Stimulated activated CD4-positive, alpha-beta T cell treated with anti-CD3 and anti-CD28 coated beads, Interleukin-12 subunit alpha, Interleukin-12 subunit beta, amount 100 ng/mL, for 48 hours (primary cell): ENCODE results near the gene GRIFIN.
"Not testable (repeated sequence)": the region's sequence is repeated elsewhere in the genome, so short reads cannot be mapped to it uniquely, and the experiment has no call there.

Experiments used
- DNase-seq, 3 donors: peaks; one replicate each; pipeline ENCODE4 v3.0.0-alpha.2; 2020; ENCODE audit warnings: low read depth in 2 of 3, low spot score in 1 of 3

GRIFIN gene

DNA sequence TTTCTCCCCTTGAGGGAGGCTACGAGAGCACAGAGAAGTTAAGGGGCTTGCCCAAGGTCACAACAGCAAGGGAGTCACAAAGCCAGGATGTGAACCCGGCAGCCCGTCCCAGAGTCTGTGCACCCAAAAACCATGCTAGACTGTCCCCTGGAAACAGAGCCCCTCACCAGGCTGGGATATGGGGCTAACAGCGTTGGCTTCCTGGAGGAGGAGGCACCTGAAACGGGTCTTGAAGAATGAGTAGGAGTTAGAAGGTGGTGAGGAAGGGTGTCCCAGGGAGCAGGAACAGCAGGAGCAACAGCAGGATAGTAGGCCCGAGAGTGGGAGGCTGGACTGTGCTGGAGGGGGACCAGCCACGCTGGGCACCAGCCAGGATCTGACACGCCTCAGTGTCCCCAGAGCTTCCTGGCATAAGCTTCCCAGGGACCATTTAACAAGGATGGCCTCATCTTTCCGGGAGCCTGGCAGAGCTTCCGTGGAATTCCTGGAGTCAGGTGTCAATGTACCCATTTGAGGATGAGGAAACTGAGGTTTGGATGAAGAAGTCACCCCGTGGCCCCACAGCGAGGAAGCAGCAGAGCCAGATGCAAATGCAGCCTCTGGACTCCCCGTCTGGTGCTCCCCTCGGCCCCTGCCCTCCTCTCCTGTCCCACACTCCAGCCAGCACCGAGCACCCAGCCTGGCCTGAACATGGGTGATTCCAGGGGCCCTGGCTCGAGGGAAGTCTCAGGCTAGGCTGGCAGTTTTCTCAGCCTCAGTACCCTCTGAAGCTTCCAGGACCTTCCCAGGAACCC, 3.3 kb upstream of the GRIFIN start:
- no peak for DNase-seq

DNA sequence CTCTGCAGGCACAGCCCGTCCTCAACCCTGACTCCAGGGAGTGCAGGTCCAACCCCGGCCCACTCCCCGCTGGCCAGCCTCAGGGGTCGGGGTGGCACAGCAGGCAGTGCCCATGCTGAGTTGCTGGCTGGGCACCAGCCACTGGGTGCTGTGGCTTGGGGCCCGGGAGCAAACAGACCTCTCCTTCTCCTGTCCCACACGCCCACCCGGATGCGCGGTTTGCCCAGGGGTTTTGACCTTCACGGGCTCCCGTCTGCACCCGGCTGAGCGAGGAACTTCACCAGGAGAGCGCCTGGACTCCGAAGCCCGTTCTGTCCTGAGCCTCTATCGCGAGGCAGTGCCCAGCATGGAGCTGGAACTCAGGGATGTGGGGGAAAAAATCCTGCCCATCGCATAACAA, 2.6 kb upstream of the GRIFIN start:
- DNase-seq: no peak

DNA sequence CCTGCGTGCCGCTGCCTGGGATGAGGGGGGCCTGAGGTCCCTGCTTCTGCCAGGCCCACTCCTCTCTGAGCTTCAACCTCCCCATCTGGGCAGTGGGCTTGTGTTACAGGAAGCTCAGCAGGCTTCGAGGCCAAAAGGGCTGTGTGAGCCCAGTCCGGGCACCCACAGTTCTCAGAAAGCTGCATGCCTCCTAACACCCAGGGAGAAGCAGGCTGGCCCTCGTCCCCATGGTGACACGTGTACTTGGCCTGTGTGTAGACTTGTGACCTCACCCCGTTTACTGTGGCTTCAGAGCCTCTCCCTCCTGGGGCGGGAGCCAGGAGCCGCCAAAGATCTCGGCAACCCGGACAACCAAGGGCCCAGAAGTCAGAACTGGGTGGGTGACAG, 2.2 kb upstream of the GRIFIN start:
- DNase-seq: no peak

DNA sequence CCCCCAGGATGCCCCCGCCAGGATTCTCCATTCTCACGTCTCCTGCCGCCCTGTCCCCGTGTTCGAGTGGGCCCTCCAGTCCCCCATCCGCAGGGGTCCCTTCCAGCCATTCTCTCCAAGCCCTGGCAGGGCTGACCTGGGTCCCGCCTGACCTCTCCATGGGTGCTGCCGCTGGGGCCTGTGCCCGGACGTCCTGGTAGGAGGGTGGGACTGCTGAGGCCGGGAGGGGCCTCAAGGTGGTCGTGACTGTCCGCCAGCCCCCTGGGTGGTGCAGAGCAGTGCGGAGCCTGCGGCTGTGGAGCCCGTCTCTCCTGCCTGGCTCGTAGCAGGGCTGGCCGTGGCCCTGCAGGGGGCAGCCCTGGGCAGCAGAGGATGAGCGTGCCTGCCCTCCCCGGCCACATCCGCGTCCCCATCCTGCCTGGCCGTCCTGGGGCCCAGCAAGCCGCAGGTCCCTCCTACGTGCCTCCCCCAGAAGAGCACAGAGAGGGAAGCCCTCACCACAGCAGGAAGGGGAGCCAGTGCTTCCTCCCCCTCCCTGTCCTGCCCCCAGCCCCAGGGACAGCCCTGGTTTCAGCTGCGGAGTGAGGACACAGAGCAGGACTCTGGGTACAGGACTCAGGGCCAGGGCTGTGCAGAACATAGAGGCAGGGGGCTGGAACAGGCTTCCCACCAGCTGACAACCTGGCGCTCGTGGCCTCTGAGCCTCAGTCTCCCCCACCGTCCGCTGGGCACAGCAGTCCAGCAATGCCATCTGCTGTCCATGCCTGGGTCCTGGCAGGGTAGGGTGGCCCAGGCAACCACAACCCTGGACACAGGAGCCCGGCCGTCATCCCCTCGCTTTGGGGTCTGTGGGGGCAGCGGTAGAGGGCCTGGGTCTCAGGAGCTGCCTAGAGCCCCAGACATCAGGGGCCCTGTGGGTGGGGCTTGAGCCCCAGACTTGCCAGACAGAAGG, 1.5 kb upstream of the GRIFIN start:
- DNase-seq: peak; percentile 22 to 44 (median 41)

DNA sequence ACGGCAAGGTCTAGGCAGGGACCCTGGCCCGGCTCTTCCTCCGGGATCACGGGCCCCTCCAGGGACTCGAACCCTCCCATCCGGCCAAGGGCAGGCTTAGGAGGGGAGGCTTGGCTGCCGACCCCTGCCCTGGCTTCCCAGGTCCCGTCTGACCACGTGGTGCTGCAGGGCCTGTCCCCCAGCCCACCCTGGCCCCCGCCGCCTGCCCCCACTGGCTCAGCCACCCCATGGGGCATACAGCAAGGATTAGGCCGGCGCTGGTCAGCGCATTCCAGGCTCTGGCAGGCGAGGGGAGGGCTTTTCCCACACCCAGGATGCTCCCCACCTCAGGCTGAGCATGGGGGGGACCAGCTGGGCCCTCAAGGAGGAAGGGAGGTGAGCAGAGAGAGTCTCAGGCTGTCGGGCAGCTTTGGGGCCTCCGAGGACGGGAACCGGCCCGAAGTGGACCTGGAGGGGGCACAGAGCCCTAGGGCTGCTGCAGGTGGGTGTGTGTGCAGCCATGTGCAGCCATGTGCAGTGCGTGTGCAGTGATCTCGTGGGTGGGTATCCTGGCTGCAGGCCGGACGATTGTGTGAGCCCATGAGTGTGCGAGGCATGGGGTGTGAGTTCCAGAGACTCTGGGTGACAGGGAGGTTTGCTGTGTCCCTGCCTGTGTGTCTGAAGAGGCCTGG, 713 bp upstream of the GRIFIN start:
- DNase-seq: no peak

DNA sequence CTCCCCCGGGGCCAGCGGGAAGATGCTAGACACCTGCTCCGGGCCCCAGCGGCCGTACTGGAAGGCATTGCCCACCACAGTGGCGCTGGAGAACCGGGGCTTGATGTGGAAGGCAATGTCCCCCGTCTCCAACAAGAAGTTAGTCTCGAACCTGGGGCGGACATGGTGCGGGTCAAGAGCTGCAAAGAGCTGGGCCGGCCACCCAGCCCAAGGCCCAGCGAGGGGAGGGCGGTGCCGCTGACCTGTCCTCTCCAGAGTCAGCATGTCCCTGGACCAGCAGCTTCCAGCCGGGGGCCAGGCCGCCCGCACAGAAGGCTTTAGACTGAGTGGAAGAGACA, 551 bp downstream of the GRIFIN start:
- DNase-seq: no peak

DNA sequence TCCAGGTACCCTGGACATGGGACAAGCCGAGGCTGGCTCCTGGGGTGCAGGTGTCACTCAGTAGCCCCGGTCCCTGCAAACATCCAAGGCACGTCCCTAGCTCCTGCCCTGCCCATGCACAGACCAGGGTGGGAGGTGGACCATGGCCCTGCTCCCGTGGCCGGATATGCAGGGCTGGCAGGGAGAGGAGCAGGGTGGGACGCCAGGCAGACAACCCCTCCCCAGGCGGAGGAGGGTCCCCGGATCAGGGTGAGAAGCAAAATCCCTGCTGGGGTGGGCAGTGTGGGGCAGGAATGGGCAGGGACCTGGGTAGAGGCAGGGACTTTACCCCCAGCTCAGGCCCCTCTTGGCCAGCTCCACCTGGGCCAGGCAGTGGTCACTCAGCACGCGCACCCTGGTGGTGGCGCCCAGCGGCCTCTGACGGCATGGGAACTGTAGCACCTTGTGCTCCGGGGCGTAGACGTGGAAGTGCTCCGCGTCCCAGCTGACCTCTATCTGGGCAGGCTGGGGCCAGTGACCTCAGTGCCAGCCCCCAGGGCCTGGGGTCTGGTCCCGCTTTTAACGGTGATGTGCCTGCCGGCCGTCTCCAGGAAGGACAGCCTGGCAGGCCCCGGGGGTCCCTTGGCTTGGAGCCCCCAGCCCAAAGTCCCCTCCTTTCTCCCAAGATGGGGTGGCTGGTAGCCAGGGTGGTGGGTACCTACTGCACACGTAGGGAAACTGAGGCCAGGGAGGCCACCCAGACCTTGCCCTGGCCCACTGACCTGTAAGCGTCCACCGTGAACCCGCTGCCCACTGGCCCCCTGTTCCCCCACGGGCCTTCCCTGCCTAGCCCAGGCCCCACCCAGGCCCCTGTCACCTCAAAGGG, 1.2 kb downstream of the GRIFIN start:
- no peak for DNase-seq

DNA sequence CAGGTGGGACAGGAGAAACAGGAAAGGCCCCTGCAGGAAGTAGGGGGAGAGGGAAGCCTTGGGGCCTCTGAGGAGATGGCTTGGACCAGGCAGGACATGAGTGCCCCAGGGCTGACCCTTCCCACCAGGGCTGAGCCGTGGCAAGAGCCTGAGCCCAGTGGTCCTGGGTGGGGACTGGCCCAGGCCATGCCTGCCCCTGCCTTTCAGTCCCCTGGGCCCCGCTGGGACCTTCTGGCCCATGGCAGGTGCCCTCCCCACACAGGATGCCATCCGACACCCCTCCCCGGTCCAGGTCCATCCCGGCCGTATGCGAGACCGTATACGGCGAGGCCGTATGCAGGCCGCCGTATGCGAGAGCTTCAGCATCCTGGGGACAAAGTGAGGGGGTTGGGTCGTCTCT, 2.0 kb downstream of the GRIFIN start:
- no peak for DNase-seq

DNA sequence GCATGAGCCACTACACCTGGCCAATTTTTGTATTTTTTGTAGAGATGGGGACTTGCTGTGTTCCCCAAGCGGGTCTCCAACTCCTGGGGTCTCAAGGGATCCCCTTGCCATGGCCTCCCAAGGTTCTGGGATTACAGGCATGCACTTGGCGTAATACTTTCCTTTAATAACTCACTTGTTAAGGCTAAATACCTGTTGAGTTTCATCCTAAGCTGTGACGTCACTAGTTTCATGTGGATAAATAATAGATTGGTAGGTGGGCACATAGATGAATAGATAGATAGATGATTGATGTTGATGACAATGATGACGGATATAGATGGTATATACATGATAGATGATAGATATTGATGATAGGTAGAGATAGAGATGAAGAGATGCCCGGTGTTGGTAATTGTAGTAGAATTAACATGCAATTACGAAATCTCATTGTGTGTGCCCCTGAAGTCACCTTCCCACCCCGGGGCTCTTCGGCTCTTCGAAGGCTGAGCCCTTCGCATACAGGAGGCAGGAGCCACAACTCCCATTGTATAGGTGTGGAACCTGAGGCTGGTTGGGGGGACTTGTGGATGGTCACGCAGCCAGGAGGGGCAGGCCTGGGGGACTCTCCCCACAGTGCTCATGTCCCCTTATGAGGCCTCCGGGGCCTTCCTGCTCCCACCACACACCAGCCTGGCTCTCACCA, 2.6 kb downstream of the GRIFIN start:
- no peak for DNase-seq

DNA sequence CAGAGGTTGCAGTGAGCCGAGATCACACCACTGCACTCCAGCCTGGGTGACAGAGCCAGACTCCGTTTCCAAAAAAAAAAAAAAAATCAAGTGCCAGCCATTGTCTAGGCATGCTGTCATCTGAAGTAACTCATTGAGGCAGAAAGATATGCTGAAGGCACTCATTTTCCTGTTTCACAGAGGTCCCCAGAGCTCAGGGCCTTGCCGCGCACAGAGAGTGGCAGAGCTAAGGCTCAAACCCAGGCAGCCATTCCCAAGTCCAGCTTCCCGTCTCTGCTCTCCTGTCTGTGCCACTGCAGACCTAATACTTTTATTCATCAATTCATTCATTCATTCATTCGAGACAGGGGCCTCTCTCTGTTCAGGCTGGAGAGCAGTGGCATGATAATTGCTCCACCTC, 3.5 kb downstream of the GRIFIN start:
- DNase-seq: no peak

DNA sequence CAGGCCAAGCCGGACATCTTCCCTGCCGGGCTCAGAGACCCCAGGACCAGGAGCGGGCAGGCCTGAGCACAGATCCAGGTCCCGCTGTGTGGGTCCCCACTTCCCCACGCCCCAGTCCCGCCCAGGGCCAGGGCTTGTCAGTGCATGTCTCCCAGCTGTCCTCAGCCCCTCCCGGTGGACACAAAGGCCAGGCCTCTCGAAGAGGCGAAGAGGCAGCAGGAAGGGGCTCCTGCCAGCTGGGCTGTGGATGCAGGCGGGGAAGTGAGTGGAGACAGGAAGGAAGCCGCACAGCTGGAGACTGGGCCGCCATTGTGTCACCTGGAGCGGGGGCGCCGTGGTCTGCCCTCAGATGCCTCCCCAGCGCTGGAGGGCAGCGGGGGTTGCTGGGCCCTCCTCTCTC, 4.8 kb downstream of the GRIFIN start:
- no peak for DNase-seq

DNA sequence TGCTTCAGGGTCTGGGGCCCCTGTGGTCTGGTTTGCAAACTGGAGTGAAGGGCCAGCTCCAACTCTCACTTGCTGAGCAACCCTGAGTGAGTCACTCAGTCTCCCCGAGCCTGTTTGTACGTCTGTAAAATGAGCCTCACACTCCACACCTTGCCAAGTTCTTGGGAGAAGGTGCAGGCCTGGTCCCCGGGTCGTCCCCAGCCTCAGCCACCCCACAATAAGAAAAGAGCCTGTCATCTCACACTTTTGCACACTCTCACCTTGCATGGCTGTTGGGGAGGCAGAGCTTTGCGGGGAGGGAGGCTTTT, 5.2 kb downstream of the GRIFIN start:
- no peak for DNase-seq

DNA sequence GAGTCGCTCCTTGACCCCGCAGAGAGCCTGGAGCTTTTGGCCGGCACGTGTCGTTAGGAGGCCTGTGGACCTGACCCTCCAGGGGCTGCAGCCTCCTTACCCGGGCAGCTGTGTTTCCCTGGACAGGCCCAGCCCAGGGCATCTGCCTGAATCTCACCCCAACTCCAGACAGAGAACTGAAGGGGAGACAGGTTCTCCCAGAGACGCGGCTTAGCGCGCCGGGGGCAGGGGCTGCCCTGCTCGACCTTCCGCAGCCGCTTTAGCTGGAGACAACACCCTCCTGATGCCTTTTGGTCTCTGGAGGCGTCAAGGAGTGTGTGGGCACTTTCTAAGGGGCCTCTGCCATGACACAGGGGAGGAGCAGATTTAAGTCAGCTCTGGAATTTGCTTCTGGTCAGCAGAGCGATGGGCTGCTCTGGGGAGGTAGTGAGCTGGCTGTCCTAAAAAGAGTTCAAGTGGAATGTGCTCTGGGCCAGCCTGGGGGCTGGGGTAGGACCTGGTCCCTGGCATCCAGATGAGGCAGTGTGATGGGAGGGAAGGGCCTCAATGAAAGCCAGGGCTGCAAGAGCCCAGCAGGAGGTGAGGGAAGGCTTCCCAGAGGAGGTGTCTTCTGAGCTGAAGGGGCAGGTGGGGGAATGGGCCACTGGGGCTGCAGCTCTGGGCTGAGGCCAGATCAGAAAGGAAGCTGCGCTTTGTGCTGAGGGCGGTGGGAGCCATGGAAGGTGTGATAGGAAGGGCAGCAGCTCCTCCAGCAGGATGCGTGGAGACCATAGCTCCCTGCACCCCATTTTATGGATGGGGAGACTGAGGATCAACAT, 5.8 kb downstream of the GRIFIN start:
- no peak for DNase-seq

DNA sequence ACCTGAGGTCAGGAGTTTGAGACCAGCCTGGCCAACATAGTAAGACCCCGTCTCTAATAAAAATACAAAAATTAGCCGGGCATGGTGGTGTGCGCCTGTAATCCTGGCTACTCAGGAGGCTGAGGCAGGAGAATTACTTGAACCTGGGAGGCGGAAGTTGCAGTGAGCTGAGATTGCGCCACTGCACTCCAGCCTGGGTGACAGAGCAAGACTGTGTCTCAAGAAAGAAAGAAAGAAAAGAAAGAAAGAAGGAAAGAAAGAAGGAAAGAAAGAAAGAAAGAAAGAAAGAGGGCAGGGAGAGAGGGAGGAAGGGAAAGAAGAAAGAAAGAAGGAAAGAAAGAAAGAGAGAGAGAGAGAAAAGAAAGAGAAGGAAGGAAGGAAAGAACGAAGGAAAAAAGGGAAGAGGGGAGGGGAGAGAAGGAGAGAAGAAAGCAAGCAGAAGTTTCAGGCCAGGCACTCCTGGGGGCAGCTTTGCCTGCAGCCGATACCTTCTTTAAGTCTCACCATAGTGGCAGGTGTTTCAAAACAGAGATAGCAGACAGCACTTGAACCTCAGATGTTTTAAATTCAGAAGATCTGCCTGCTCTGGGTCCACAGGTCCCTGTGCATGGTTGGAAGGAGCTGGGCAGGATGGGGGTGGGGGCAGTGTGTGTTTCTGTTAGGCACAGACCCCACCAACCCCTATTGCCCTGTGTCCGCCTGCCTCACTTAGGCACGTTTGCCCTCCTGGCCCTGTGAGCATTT, 6.6 kb downstream of the GRIFIN start:
- not testable (repeated sequence) for DNase-seq

DNA sequence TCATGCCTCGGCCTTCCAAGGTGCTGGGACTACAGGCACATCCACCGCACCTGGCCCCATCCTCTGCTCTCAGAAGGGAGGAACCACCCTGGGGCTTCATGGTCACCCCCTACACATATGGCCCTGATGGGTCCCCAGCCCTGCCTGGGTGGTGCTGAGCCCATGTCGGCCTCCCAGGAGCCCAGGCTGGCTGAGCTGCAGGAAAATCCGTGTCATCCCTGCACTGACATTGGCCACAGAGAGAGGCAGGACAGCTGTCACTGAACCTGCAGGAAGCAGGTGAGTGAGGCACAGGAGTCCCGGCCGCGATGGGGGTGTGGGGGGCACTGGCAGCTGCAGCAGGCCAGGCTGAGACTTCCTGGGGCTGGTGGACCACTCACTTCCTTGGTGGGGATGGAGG, 8.0 kb downstream of the GRIFIN start:
- no peak for DNase-seq

DNA sequence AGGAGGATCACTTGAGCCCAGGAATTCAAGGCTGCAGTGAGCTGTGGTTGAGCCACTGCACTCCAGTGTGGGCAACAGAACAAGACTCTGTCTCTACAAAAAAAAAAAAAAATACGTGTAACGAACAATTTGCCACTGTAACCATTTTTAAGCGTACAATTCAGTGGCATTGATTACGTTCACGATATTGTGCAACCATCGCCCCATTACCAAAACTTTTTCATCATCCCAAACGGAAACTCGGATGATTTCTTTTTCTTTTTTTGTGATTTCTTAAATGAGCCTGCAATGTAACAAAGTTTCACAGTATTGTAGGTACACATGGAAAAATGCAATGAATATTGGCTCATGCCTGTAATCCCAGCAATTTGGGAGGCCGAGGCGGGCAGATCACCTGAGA, 9.5 kb downstream of the GRIFIN start:
- DNase-seq: no peak

DNA sequence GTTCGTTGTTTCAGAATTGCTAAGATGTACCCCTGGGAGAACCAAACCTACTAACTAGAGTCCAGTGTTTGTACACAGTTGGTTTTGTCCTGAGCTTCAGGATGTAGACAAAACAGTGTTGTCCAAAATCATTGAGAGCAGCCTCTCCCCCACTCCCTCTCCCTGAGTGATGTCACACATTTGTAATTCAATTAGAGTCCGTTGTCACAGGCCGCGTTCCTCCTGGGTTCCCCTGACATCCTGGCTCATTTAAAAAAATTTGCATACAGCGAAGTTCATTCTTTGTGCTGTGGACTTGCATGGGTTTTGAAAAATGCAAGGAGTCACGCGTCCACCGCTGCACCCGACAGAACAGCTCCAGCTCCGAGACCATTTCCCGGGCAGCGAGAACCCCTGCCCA, 10.3 kb downstream of the GRIFIN start:
- no peak for DNase-seq

DNA sequence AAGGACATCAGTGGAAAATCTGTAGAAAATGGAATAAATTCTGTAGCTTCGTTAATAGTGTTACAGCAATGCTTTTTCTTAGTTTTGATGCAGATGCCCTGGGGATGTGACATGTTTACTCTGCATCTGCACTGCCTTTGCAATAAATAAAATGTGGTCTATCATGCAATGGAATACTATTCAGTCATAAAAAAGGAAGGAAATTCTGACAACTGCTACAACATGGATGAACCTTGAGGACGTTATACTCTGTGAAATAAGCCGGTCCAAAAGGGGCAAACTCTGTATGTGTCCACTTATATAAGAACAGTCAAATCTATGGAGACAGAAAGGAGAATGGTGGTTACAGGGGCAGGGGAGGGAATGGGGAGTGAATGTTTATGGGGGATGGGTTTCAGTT, 13.5 kb downstream of the GRIFIN start:
- no peak for DNase-seq
